Skeletal muscle satellite cell (primary cell): ENCODE results near the gene PAXIP1.

Source experiments
- H3K27me3 ChIP-seq: 2 replicates; pipeline ENCODE4 v1.7.0; 2013; ENCODE audit warnings: low read length; ENCODE audit not compliant: control insufficient read depth, insufficient read depth
- H3K36me3 ChIP-seq: 2 replicates; pipeline ENCODE4 v1.7.0; 2013; ENCODE audit warnings: mild to moderate bottlenecking, control low read depth, low read length; ENCODE audit not compliant: insufficient read depth
- H3K4me1 ChIP-seq: 2 replicates; pipeline ENCODE4 v1.7.0; 2013; ENCODE audit warnings: low read length; ENCODE audit not compliant: control insufficient read depth, insufficient read depth
- H3K4me2 ChIP-seq: 2 replicates; pipeline ENCODE4 v1.7.0; 2013; ENCODE audit warnings: mild to moderate bottlenecking, low read length
- H3K4me3 ChIP-seq: 2 replicates; pipeline ENCODE4 v1.7.0; 2013; ENCODE audit warnings: low read length
- H3K9ac ChIP-seq: 2 replicates; pipeline ENCODE4 v1.7.0; 2013; ENCODE audit warnings: mild to moderate bottlenecking, low read depth, low read length, moderate library complexity
- H3K9me3 ChIP-seq: replicated peaks from 2 replicates; pipeline ENCODE4 v1.7.0; 2013; ENCODE audit warnings: mild to moderate bottlenecking, control low read depth, low read length

The PAXIP1 gene

DNA sequence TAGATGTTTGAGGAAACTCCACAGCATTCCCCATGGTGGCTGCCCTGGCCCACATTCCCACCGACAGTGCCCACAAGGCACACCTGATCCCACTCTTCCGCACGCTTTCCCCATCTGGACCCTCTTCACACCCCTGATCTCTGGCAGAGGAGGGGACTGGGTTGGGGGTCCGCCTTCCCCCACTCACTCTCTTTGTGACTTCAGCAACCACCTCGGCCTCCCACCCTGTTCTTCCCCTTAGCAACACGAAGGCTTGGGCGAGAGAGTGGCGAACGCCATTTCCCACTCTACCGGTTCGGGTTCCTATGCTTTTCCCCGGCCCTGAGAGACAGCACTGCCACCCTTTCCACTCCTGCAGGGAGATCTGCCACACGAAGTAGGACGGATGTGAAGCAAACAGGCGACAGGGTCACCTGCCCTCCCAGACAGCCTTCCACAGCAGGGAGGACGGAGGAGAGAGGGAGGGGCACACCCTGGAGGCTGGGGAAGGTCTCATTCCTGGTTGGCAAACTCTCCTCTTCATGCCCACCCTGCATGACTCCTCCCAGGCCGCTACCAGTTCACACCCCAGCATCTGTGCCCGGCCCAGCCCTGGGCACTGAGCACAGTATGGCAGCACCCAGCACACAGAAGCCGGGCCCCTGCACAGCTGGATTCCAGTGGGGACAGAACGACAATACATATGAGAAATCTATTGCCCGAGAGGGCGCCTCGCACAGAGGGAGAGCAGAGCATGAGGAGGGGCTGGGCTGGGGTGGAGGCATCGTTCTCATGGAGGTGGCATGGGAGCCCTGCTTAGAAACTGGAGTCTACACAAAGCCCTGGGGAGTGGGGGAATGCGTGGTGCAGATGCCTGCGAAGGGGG lies 93.5 kb downstream of the PAXIP1 start:
- H3K9me3 ChIP-seq, result no peaks in the 10 kb centered on the region
- H3K4me3 ChIP-seq, result no peak overlapping the region
- peaks cover 8% of the 10 kb centered on the region for H3K27me3 ChIP-seq
- no peaks in the 10 kb centered on the region for H3K4me1 ChIP-seq
- H3K9ac ChIP-seq, result no peak overlapping the region
- no peaks in the 10 kb centered on the region for H3K36me3 ChIP-seq
- no peak overlapping the region for H3K4me2 ChIP-seq

DNA sequence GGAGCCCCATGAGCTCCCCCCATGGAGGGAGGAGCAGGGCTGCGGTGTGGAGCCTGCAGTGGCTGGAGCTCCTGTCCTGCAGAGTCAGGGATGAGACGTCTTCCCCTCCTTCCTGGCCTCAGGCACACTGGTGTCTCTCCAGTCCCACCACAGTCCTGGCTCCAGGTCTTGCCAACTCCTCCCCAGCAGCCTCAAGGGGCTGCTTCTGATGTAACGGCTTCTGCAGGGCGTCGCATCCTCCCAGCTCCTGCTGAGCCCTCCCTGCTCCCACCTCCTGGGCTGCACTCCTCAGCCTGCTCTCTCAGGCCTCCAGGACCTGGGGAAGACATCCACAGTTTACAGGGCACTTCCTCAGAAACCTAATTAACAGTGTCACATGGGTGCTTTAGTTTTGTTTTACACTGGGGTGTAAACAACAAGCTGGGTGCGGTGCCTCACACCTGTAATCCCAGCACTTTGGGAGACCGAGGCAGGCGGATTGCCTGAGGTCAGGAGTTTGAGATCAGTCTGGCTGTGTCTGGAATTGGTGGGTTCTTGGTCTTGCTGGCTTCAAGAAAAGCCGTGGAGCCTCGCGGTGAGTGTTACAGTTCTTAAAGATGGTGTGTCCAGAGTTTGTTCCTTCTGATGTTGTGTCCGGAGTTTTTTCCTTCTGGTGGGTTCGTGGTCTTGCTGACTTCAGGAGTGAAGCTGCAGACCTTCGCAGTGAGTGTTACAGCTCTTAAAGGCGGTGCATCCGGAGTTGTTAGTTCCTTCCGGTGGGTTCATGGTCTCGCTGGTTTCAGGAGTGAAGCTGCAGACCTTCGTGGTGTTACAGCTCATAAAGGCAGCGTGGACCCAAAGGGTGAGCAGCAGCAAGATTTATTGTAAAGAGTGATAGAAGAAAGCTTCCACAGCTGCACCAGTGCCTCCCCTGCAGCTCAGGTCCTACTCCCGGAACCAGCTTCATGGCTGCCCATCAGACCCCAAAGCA lies 95.0 kb downstream of the PAXIP1 start:
- no peak overlapping the region for H3K4me3 ChIP-seq
- no peaks in the 10 kb centered on the region for H3K4me1 ChIP-seq
- no peaks in the 10 kb centered on the region for H3K36me3 ChIP-seq
- H3K9ac ChIP-seq, result no peak overlapping the region
- H3K4me2 ChIP-seq, result no peak overlapping the region
- H3K9me3 ChIP-seq, result no peaks in the 10 kb centered on the region
- H3K27me3 ChIP-seq, result peaks cover 2% of the 10 kb centered on the region

DNA sequence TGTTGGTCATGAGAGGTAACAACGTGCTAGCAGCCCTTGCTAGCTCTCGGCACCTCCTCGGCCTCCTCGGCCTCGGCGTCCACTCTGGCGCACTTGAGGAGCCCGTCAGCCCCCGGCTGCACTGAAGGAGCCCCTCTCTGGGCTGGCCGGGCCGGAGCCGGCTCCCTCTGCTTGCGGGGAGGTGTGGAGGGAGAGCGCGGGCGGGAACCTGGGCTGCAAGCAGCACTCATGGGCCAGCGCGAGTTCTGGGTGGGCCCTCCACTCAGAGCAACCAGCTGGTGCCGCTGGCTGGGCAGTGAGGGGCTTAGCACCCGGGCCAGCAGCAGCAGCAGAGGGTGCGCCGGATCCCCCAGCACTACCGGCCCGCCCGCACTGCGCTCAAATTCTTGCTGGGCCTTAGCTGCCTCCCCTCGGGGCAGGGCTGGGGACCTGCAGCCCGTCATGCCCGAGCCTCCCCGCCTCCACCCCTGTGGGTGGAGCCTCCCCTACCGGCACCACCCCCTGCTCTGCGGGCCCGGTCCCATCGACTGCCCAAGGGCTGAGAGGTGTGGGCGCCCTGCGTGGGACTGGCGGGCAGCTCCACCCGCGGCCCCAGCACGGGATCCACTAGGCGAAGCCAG lies 96.1 kb downstream of the PAXIP1 start:
- no peaks in the 10 kb centered on the region for H3K9me3 ChIP-seq
- H3K27me3 ChIP-seq, result no peaks in the 10 kb centered on the region
- no peaks in the 10 kb centered on the region for H3K4me1 ChIP-seq
- no peaks in the 10 kb centered on the region for H3K36me3 ChIP-seq
- no peak overlapping the region for H3K9ac ChIP-seq
- H3K4me3 ChIP-seq, result no peak overlapping the region
- no peak overlapping the region for H3K4me2 ChIP-seq

DNA sequence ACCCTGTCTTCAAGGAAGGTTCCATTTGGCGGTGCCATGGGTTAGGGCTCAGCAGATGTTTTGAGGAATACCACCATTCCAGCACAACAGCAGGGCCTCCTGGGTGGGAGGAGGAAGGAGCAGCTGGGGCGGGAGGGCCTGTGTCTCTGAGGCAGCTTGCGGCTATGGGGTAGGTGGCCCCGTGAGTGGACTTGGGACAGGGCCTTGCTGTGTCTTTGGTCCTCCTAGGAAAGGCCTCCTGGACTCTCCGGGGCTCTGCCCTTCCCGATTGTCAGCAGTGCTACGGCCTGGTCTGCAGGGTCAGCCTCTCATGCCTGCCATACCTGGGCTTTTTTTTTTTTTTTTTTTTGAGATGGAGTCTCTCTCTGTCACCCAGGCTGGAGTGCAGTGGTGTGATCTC lies 96.7 kb downstream of the PAXIP1 start:
- no peak overlapping the region for H3K4me2 ChIP-seq
- no peaks in the 10 kb centered on the region for H3K36me3 ChIP-seq
- no peaks in the 10 kb centered on the region for H3K9me3 ChIP-seq
- H3K4me1 ChIP-seq, result no peaks in the 10 kb centered on the region
- no peak overlapping the region for H3K9ac ChIP-seq
- no peaks in the 10 kb centered on the region for H3K27me3 ChIP-seq
- H3K4me3 ChIP-seq, result no peak overlapping the region

DNA sequence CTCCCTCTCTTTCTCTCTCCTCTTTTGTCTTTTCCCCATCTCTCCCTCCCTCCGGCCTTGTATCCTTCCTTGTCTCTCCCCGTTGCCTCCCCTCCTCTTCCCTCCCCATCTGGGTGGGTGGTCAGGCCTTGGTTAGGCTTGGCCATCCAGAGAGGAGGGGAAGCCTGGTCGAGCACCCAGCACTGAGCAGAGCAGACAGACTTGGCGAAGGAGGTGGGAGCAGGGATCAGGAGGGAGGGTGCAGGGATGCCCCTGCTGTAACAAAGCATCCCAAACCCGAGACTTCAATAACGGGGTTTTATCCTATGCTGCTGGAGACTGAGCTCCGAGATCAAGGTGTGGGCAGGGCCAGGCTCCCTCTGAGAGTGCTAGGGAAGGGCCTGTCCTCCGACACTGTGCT lies 97.3 kb downstream of the PAXIP1 start:
- Histone ChIP-seq H3K4me1 (no peaks in the 10 kb centered on the region), H3K36me3 (no peaks in the 10 kb centered on the region), H3K9ac (no peak overlapping the region), H3K4me3 (no peak overlapping the region), H3K4me2 (no peak overlapping the region), H3K9me3 (no peaks in the 10 kb centered on the region), H3K27me3 (no peaks in the 10 kb centered on the region)

DNA sequence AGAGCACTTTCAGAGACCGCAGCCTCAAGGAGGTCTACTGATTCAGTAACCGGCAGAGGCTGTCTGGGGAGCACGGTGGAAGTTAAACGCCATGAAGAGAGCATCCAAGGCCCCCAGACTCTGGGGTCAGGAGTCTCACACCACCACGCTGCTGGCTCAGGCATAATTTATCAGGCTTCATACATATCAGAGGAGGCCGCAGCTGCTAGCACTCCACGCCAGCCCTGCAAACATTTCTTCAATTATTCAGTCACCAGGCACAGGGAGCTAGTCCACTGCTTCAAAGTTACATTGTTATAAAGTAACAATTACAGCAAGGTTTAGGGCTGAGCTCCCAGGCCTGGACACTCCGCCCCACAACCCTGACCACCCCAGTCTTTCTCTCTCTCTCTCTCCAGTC lies 97.8 kb downstream of the PAXIP1 start:
- Histone ChIP-seq H3K27me3 (no peaks in the 10 kb centered on the region), H3K4me2 (no peak overlapping the region), H3K36me3 (no peaks in the 10 kb centered on the region), H3K4me3 (no peak overlapping the region), H3K9me3 (no peaks in the 10 kb centered on the region), H3K9ac (no peak overlapping the region), H3K4me1 (no peaks in the 10 kb centered on the region)

DNA sequence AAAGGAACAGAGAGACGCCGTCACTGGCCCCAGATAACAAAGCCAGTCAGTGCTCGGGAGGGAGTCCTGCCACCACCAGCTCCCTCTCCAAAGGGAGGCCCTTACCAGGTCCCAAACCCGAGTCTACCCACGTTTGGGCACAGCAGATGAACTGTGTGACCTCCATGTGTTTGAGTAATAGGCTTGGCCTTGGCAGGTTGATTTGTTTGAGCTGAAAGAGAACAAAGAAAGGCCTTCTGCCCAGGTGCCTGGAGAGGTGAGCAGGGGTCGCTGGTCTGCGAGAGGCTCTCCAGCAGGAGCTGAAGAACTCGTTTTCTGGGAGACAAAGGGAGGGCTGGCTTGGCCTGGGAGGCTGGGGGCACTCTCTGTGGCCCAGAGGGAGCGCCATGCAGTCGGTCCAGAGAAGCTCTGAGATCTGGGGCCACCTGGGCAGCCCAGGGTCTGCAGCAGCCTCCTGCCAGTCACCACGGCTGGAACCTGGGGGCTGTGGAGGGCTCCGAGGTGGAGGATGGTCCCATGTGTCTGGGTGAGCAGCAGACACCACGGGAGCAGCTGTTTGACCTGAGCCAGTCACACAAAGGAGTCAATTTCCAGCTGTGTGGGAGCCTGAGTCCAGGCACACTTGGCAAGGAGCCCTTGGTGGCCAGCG lies 99.7 kb downstream of the PAXIP1 start:
- Histone ChIP-seq H3K36me3 (no peaks in the 10 kb centered on the region), H3K9me3 (no peaks in the 10 kb centered on the region), H3K4me1 (no peaks in the 10 kb centered on the region), H3K27me3 (no peaks in the 10 kb centered on the region), H3K4me2 (no peak overlapping the region), H3K9ac (no peak overlapping the region), H3K4me3 (no peak overlapping the region)

DNA sequence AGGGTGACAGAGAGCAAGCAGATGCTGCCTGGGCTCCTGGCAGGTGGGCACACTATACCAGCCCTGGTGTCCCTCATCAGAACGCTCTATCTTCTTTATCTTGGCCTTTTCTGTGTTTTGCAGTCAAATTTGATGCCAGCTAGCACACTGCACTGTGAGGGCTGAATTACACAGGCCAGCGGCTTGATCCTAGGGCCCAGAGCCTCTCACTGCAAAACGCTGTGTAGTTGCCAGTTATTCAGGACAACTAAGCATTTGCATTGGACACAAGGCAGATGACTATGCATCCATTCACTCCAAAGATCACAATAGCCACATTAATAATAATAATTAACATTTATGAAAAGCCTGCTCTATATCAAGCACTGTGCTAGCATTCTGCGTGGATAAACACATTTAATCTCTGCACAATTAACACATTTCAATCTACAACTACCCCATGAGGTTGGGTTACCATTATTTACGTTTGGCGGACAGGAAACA lies 100.3 kb downstream of the PAXIP1 start:
- Histone ChIP-seq H3K9me3 (no peaks in the 10 kb centered on the region), H3K4me1 (no peaks in the 10 kb centered on the region), H3K36me3 (no peaks in the 10 kb centered on the region)

DNA sequence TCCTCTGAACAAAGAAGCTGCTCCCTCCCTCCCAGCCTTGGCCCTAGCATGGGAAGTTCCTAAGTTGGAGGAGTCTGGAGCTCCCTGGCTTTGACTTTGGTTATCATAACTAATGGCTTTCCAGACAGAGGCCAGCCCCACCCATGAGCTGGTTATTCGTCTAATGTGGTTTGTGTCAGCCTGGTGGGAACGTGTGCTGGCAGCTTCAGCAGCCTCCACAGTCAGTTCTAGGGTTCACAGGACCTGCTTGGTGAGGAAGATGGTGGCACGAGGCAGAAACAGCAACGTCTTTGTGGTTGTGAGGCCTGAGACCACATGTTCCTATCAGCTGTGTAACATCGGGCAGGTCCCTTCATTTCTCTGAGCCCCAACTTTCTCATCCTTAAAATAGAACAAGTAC lies 103.1 kb downstream of the PAXIP1 start:
- Histone ChIP-seq H3K27me3 (no peaks in the 10 kb centered on the region), H3K36me3 (no peaks in the 10 kb centered on the region), H3K4me3 (no peak overlapping the region), H3K9ac (no peak overlapping the region), H3K9me3 (no peaks in the 10 kb centered on the region), H3K4me1 (no peaks in the 10 kb centered on the region), H3K4me2 (no peak overlapping the region)

More for the DNA sequence above, 100.3 kb downstream of the PAXIP1 start:
- Histone ChIP-seq H3K4me3 (no peak overlapping the region), H3K4me2 (no peak overlapping the region), H3K27me3 (no peaks in the 10 kb centered on the region), H3K9ac (no peak overlapping the region)

DNA sequence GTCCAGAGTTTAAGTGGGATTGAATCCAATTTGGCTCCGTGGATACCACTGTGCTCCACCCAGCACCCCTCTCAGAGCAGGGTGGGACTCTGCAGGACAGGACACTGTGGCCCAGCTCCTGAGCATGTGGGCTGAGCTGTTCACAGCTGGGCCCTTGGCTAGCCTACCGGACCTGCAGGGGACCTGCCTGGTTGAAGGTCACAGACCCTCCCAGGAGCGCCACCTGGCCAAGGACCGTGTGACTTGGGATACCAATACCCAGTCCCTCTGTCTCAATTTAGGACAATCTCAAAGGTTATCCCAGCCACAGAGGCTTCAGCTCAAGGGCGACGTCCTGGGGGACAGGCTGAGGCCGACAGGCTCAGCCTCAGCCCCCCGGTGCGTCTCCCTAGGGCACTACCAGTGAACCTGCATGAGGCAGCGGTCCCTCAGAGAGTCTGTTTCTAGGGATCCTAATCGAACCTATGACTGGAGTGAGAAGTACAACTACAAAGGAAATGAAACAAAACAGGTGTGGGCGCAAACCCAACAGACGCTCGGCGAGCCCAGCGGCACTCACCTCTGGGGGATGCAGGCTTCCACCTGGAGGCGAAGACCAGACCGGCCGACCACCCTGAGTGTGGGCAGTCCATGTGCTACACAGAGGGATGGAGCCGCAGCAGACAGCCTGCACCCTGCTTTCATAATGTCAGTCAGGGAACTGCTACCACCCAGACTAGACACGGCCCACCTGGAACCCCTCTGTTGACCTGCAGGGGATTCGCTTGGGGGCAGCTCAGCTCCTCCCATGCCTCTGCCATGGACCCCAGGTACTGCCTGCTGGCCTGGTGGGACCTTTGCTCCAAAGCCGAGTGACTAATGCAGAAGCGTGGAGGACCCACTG lies 103.7 kb downstream of the PAXIP1 start:
- Histone ChIP-seq H3K9ac (no peak overlapping the region), H3K4me2 (no peak overlapping the region), H3K4me1 (no peaks in the 10 kb centered on the region), H3K36me3 (no peaks in the 10 kb centered on the region), H3K9me3 (no peaks in the 10 kb centered on the region), H3K27me3 (no peaks in the 10 kb centered on the region), H3K4me3 (no peak overlapping the region)
